AG10803 (cell line): ENCODE results near the gene TAS2R19.
"Not testable (repeated sequence)": the region's sequence is repeated elsewhere in the genome, so short reads cannot be mapped to it uniquely, and the experiment has no call there.

Experiments
- DNase-seq: peaks from one replicate; pipeline ENCODE4 v3.0.0; 2010; ENCODE audit warnings: low read depth
- H3K4me3 ChIP-seq: 2 replicates; pipeline ENCODE4 v1.5.1; 2011; ENCODE audit warnings: mild to moderate bottlenecking, low read length, control low read depth
- CTCF ChIP-seq: conservative IDR thresholded peaks from 2 replicates; pipeline ENCODE4 v1.5.1; 2011; ENCODE audit warnings: mild to moderate bottlenecking, low read length, control low read depth, inconsistent platforms

TAS2R19 gene

GRCh38 chr12:11059041-11059440, 36.6 kb upstream of the TAS2R19 start:
- H3K4me3 ChIP-seq = no peak overlapping the region
- no peak for TF ChIP-seq CTCF
- no peak for DNase-seq

DNA sequence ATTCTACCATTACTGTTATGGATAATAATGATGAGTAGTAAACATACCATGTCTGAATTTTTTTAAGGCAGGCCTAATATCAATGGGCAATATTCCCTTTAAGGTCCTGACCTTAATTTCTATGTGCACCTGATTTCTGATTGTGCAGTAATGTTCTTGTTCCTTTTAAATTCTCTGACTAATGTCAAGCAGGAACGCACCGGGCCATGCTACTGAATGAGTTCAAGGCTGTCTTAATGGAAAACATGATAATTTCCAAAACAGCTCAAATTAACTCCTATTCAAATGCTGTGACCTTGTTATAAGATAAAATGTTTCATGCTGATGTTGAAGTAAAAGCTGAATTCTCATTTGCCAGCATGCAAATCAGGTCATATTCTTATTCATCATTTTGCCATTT, 32.9 kb upstream of the TAS2R19 start:
- no peak for TF ChIP-seq CTCF
- no peak overlapping the region for H3K4me3 ChIP-seq
- DNase-seq = no peak

DNA sequence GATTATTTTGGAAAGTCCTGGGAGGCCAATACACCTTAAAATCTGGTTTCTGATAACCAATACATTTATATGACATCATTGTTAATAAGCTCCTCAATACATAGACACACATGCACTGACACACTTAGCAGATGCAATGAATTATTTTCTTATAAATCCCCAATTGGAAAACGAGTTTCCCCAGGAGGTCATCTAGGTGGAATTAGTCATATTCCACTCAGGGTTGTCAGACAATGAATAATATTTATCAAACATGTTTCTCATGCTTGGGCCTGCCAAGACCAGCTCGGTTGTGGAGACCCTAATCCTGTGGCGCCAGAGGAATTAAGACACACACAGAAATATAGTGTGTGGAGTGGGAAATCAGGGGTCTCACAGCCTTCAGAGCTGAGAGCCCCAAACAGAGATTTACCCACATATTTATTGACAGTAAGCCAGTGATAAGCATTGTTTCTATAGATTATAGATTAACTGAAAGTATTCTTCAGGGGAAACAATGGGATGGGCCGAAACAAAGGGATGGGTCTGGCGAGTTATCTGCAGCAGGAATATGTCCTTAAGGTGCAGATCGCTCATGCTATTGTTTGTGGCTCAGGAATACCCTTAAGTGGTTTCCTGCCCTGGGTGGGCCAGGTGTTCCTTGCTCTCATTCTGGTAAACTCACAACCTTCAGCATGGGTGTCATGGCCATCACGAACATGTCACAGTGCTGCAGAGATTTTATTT, 27.5 kb upstream of the TAS2R19 start:
- H3K4me3 ChIP-seq = not testable (repeated sequence)

GRCh38 chr12:11041366-11041765, 18.9 kb upstream of the TAS2R19 start:
- H3K4me3 ChIP-seq = not testable (repeated sequence)
- peak; percentile 2 for DNase-seq

More for the DNA sequence above, 27.5 kb upstream of the TAS2R19 start:
- DNase-seq = not testable (repeated sequence)

- H3K4me3 ChIP-seq = no peak overlapping the region
- no peak for TF ChIP-seq CTCF
- DNase-seq = peak; percentile 18
Measured at GRCh38 chr12:11040162-11040561, 17.7 kb upstream of the TAS2R19 start.

- DNase-seq = no peak
- H3K4me3 ChIP-seq = no peak overlapping the region
- no peak for TF ChIP-seq CTCF
Measured at GRCh38 chr12:11039171-11039570, 16.8 kb upstream of the TAS2R19 start.

DNA sequence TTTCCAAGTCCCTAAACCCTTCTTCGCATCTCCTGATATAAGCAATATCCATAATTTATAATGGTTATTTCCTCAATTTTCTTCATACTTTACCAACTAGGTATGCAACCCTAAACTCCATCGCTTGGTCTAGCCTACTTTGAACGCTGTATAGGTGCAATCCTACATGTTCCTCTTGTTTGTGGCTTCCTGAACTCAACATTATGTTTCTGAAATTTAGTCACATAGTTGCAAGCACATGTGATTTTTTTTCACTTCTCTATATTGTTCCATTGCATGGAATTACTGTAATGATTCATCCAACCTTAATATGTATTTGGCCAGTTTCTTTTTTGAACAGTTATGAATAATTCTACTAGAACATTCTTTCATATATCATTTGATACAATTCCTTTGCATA, 11.5 kb upstream of the TAS2R19 start:
- H3K4me3 ChIP-seq, DNase-seq: not testable (repeated sequence)

GRCh38 chr12:11031307-11031706, 8.9 kb upstream of the TAS2R19 start, which contains the start of gene TAS2R31:
TSS of gene TAS2R31 (minus strand) at chr12:11031407. CDS start at chr12:11031335, 72 bp downstream.
- TF ChIP-seq CTCF = no peak
- no peak for DNase-seq
- no peak within 1 kb of the TSS for H3K4me3 ChIP-seq

DNA sequence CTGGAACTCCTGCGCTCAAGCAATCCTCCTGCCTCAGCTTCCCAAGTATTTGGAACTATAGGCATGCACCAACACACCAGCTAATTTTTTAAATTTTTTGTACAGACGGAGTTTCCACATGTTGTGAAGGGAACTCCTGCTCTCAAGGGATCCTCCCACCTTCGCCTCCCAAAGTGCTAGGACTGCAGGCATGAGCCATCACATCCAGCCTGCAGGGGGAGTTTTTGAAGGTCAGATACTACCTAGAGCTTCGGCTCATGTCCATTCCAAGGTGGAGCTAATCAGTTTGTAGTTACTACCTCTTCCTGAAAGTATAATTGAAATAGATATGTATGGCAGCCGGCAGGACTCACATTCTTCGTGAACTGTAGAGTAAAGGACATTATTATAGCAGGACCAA, 3.7 kb upstream of the TAS2R19 start:
- no peak overlapping the region for H3K4me3 ChIP-seq
- TF ChIP-seq CTCF = no peak
- DNase-seq = no peak
